CD4-positive, alpha-beta memory T cell (primary cell): ENCODE measurements around the gene ATP2A1. TPM values are rescaled to one million over a fixed set of nuclear protein-coding genes. Genes with fewer than 3 reads are reported as not detected.

Experiments used
- CTCF ChIA-PET: fragments of 350-600 bp; sonication (Branson Sonifier 250); formaldehyde crosslinking; loops from one replicate; lab custom pipeline; 2021; ENCODE audit warnings: inconsistent platforms; ENCODE audit not compliant: partially characterized antibody; lab: Charles Lee
- POLR2A ChIA-PET: fragments of 350-600 bp; sonication (Branson Sonifier 250); formaldehyde crosslinking; loops from one replicate; lab custom pipeline; 2021; ENCODE audit not compliant: partially characterized antibody; lab: Charles Lee
- DNase-seq, 5 donors: peaks; one replicate each; pipeline versions ENCODE4 v3.0.0 to v3.0.0-alpha.2; 2020 to 2022; ENCODE audit warnings: mixed read lengths in 1 of 5
- H3K27ac ChIP-seq: one replicate; pipeline ENCODE4 v1.7.0; 2013; ENCODE audit warnings: low read depth, low read length
- H3K27me3 ChIP-seq: 2 replicates; pipeline ENCODE4 v1.7.0; 2013; ENCODE audit warnings: mild to moderate bottlenecking, low read length, moderate library complexity; ENCODE audit not compliant: insufficient read depth
- H3K36me3 ChIP-seq: 2 replicates; pipeline ENCODE4 v1.7.0; 2013; ENCODE audit warnings: mild to moderate bottlenecking, low read length, moderate library complexity; ENCODE audit not compliant: insufficient read depth
- H3K4me1 ChIP-seq: 2 replicates; pipeline ENCODE4 v1.7.0; 2013; ENCODE audit warnings: mild to moderate bottlenecking, low read length, moderate library complexity; ENCODE audit not compliant: insufficient read depth
- H3K4me3 ChIP-seq, 2 donors: one replicate each; pipeline ENCODE4 v1.7.0; 2013; ENCODE audit warnings: low read length in 2 of 2, mild to moderate bottlenecking in 1 of 2
- H3K9me3 ChIP-seq, 2 donors: one replicate each; pipeline ENCODE4 v1.7.0; 2013; ENCODE audit warnings: low read length in 2 of 2, control low read depth in 1 of 2; ENCODE audit not compliant: control insufficient read depth in 1 of 2
- H3K27ac Mint-ChIP-seq, 7 donors: one replicate each; pipeline ENCODE4 v1.8.0; 2020 to 2021; ENCODE audit warnings: mixed read lengths in 7 of 7, mild to moderate bottlenecking in 6 of 7, inconsistent platforms in 3 of 7, moderate library complexity in 3 of 7
- H3K27me3 Mint-ChIP-seq, 2 donors: one replicate each; pipeline ENCODE4 v1.8.0; 2020 to 2021; ENCODE audit warnings: mixed read lengths in 2 of 2
- H3K36me3 Mint-ChIP-seq, 2 donors: one replicate each; pipeline ENCODE4 v1.8.0; 2020 to 2021; ENCODE audit warnings: mixed read lengths in 2 of 2, inconsistent platforms in 1 of 2, mild to moderate bottlenecking in 1 of 2
- H3K4me1 Mint-ChIP-seq, 4 donors: one replicate each; pipeline ENCODE4 v1.8.0; 2020 to 2021; ENCODE audit warnings: mixed read lengths in 4 of 4, mild to moderate bottlenecking in 1 of 4
- H3K4me3 Mint-ChIP-seq, 8 donors: one replicate each; pipeline ENCODE4 v1.8.0; 2020 to 2021; ENCODE audit warnings: mixed read lengths in 8 of 8, mild to moderate bottlenecking in 7 of 8, moderate library complexity in 6 of 8, inconsistent platforms in 3 of 8
- H3K9me3 Mint-ChIP-seq, 8 donors: one replicate each; pipeline ENCODE4 v1.8.0; 2020 to 2021; ENCODE audit warnings: mixed read lengths in 8 of 8, mild to moderate bottlenecking in 5 of 8, inconsistent platforms in 3 of 8, moderate library complexity in 1 of 8
- intact Hi-C: fragments of 100-400 bp; cut with micrococcal nuclease; formaldehyde crosslinking; loops from one replicate; pipeline ENCODE4 v1.15.1; 2023
- polyA plus RNA-seq, 2 donors: library from polyadenylated mRNA; unstranded; fragments of 300-500 nt; fragmentation: Illumina TruSeq; gene quantifications; one replicate each; pipeline ENCODE4 v1.2.3, GENCODE V29; 2021
- total RNA-seq, 2 experiments: library from RNA; stranded (reverse); gene quantifications; one replicate each; pipeline ENCODE4 v1.2.3, GENCODE V29; 2021

ATP2A1 gene
- total and polyA plus RNA-seq, 4 experiments from 2014 or later, result 0.67 to 0.94 TPM; not detected in 2

- no peaks in the 10 kb centered on the region for H3K9me3 ChIP-seq
- DNase-seq, result no peak
- Mint-ChIP-seq H3K27ac (no peak overlapping the region), H3K27me3 (no peaks in the 10 kb centered on the region), H3K9me3 (no peaks in the 10 kb centered on the region), H3K4me3 (no peak overlapping the region), H3K36me3 (peaks cover 0 to 3% of the 10 kb centered on the region in 2 donors), H3K4me1 (peaks cover 3 to 12% (median 5%) of the 10 kb centered on the region in 4 donors)
- POLR2A ChIA-PET, result interaction anchor here (2.3 kb wide), 1 partner anchor 12 kb away, joined by 10 read pairs; the partner anchor contains the start of gene TUFM
- no peaks in the 10 kb centered on the region for H3K27me3 ChIP-seq
- H3K4me3 ChIP-seq, result no peak overlapping the region
- no peaks in the 10 kb centered on the region for H3K36me3 ChIP-seq
- H3K4me1 ChIP-seq, result peaks cover 9% of the 10 kb centered on the region
- H3K27ac ChIP-seq, result no peak overlapping the region
- CTCF ChIA-PET, result interaction anchor here (1.0 to 2.6 kb wide), 2 partner anchors 11 to 22 kb away, joined by 3 to 13 read pairs; partner anchors contain the start of gene TUFM
- intact Hi-C loops, result no loop called here
These were observed 19.9 kb upstream of the ATP2A1 start for GRCh38 chr16:28858421-28858820.

GRCh38 chr16:28859326-28859725 lies 19.0 kb upstream of the ATP2A1 start:
- Mint-ChIP-seq H3K4me1 (peaks cover 5 to 16% (median 10%) of the 10 kb centered on the region in 4 donors), H3K27me3 (no peaks in the 10 kb centered on the region), H3K4me3 (no peak overlapping the region), H3K9me3 (no peaks in the 10 kb centered on the region), H3K27ac (no peak overlapping the region), H3K36me3 (peaks cover 0 to 5% of the 10 kb centered on the region in 2 donors)
- H3K9me3 ChIP-seq, result no peaks in the 10 kb centered on the region
- DNase-seq, result no peak
- peaks cover 14% of the 10 kb centered on the region for H3K4me1 ChIP-seq
- no peak overlapping the region for H3K27ac ChIP-seq
- H3K4me3 ChIP-seq, result no peak overlapping the region
- no peaks in the 10 kb centered on the region for H3K27me3 ChIP-seq
- CTCF ChIA-PET, result interaction anchor here (0.7 to 2.6 kb wide), 2 partner anchors 12 to 37 kb away, joined by 3 to 13 read pairs; partner anchors contain the start of gene TUFM
- POLR2A ChIA-PET, result interaction anchor here (1.2 to 2.3 kb wide), 2 partner anchors 13 to 65 kb away, joined by 3 to 10 read pairs; partner anchors contain the start of genes RABEP2 and TUFM
- intact Hi-C loops, result no loop called here
- H3K36me3 ChIP-seq, result no peaks in the 10 kb centered on the region

- peak overlapping the region; percentile 36 to 65 for H3K4me3 ChIP-seq
- DNase-seq, result peak in 3 of 5 donors; percentile 15 to 62 (median 28)
These were observed 14.1 kb upstream of the ATP2A1 start for GRCh38 chr16:28863929-28864793.

GRCh38 chr16:28865001-28865688 lies 13.1 kb upstream of the ATP2A1 start:
- H3K9me3 Mint-ChIP-seq, result peaks cover 0 to 2% (median 0%) of the 10 kb centered on the region in 8 donors
- peak overlapping the region; percentile 95 to 99 (median 98) for H3K4me3 Mint-ChIP-seq
- H3K4me3 ChIP-seq, result no peak overlapping the region
- peak overlapping the region; percentile 24 to 100 (median 97) for H3K27ac Mint-ChIP-seq
- H3K36me3 ChIP-seq, result peaks cover 24% of the 10 kb centered on the region
- POLR2A ChIA-PET, result interaction anchor here (1.7 to 4.8 kb wide), 7 partner anchors 9 to 59 kb away, joined by 5 to 149 read pairs (median 27); partner anchors contain the start of genes ATP2A1, ATXN2L, RABEP2 and TUFM
- peaks cover 16 to 35% (median 23%) of the 10 kb centered on the region in 4 donors for H3K4me1 Mint-ChIP-seq
- H3K27me3 ChIP-seq, result no peaks in the 10 kb centered on the region
- H3K4me1 ChIP-seq, result peaks cover 25% of the 10 kb centered on the region
- H3K36me3 Mint-ChIP-seq, result peaks cover 12 to 46% of the 10 kb centered on the region in 2 donors
- intact Hi-C loops, result loop anchor here (2.0 kb wide), 1 partner anchor 14 kb away; the partner anchor contains the start of gene ATP2A1
- H3K27ac ChIP-seq, result no peak overlapping the region
- H3K27me3 Mint-ChIP-seq, result no peaks in the 10 kb centered on the region
- CTCF ChIA-PET, result interaction anchor here (0.6 to 4.7 kb wide), 6 partner anchors 8 to 80 kb away, joined by 3 to 37 read pairs (median 6); partner anchors contain the start of gene TUFM
- no peaks in the 10 kb centered on the region for H3K9me3 ChIP-seq
- no peak for DNase-seq

More at GRCh38 chr16:28863929-28864793, 14.1 kb upstream of the ATP2A1 start:
- no peaks in the 10 kb centered on the region for H3K27me3 Mint-ChIP-seq
- peaks cover 25% of the 10 kb centered on the region for H3K4me1 ChIP-seq
- peak overlapping the region; percentile 95 to 100 (median 98) for H3K27ac Mint-ChIP-seq
- H3K4me1 Mint-ChIP-seq, result peaks cover 16 to 35% (median 22%) of the 10 kb centered on the region in 4 donors
- H3K9me3 Mint-ChIP-seq, result peaks cover 0 to 2% (median 0%) of the 10 kb centered on the region in 8 donors
- H3K36me3 ChIP-seq, result peaks cover 15% of the 10 kb centered on the region
- H3K4me3 Mint-ChIP-seq, result peak overlapping the region; percentile 95 to 99 (median 98)
- POLR2A ChIA-PET, result interaction anchor here (1.1 to 4.8 kb wide), 11 partner anchors 10 to 110 kb away, joined by 3 to 149 read pairs (median 7); partner anchors contain the start of genes ATP2A1, ATXN2L, RABEP2 and TUFM
- no peaks in the 10 kb centered on the region for H3K9me3 ChIP-seq
- H3K36me3 Mint-ChIP-seq, result peaks cover 5 to 36% of the 10 kb centered on the region in 2 donors
- peak overlapping the region; percentile 85 for H3K27ac ChIP-seq
- CTCF ChIA-PET, result interaction anchor here (0.6 to 4.7 kb wide), 8 partner anchors 9 to 81 kb away, joined by 3 to 37 read pairs (median 4); partner anchors contain the start of gene TUFM
- no peaks in the 10 kb centered on the region for H3K27me3 ChIP-seq
- intact Hi-C loops, result loop anchor here (1.0 to 2.0 kb wide), 2 partner anchors 15 to 18 kb away; partner anchors contain the start of genes ATP2A1 and TUFM

GRCh38 chr16:28865722-28866453 lies 12.4 kb upstream of the ATP2A1 start:
- H3K9me3 Mint-ChIP-seq, result peaks cover 0 to 2% (median 0%) of the 10 kb centered on the region in 8 donors
- peaks cover 15 to 52% of the 10 kb centered on the region in 2 donors for H3K36me3 Mint-ChIP-seq
- no peaks in the 10 kb centered on the region for H3K27me3 Mint-ChIP-seq
- Histone ChIP-seq H3K27me3 (no peaks in the 10 kb centered on the region), H3K4me1 (peaks cover 25% of the 10 kb centered on the region), H3K9me3 (no peaks in the 10 kb centered on the region), H3K4me3 (no peak overlapping the region), H3K36me3 (peaks cover 24% of the 10 kb centered on the region), H3K27ac (no peak overlapping the region)
- peak overlapping the region in 1 of 7 donors; percentile 95 for H3K27ac Mint-ChIP-seq
- no peak for DNase-seq
- peaks cover 16 to 35% (median 23%) of the 10 kb centered on the region in 4 donors for H3K4me1 Mint-ChIP-seq
- POLR2A ChIA-PET, result interaction anchor here (2.0 to 4.8 kb wide), 4 partner anchors 14 to 58 kb away, joined by 7 to 149 read pairs (median 45); partner anchors contain the start of genes ATP2A1, ATXN2L, RABEP2 and TUFM
- intact Hi-C loops, result loop anchor here (2.0 kb wide), 1 partner anchor 13 kb away; the partner anchor contains the start of gene ATP2A1
- H3K4me3 Mint-ChIP-seq, result peak overlapping the region in 1 of 8 donors; percentile 25
- CTCF ChIA-PET, result interaction anchor here (1.3 to 4.7 kb wide), 3 partner anchors 9 to 79 kb away, joined by 3 to 37 read pairs (median 15); partner anchors contain the start of gene TUFM

- H3K36me3 ChIP-seq, result peaks cover 24% of the 10 kb centered on the region
- POLR2A ChIA-PET, result interaction anchor here (4.8 kb wide), 1 partner anchor 13 kb away, joined by 34 read pairs; the partner anchor contains the start of gene ATP2A1
- H3K4me1 Mint-ChIP-seq, result peaks cover 16 to 35% (median 23%) of the 10 kb centered on the region in 4 donors
These were observed 11.9 kb upstream of the ATP2A1 start for GRCh38 chr16:28866454-28866804.

More at GRCh38 chr16:28866454-28866804, 11.9 kb upstream of the ATP2A1 start:
- Mint-ChIP-seq H3K4me3 (no peak overlapping the region), H3K27me3 (no peaks in the 10 kb centered on the region), H3K9me3 (peaks cover 0 to 2% (median 0%) of the 10 kb centered on the region in 8 donors), H3K36me3 (peaks cover 15 to 54% of the 10 kb centered on the region in 2 donors), H3K27ac (no peak overlapping the region)
- no peak for DNase-seq
- H3K27ac ChIP-seq, result no peak overlapping the region
- H3K27me3 ChIP-seq, result no peaks in the 10 kb centered on the region
- intact Hi-C loops, result no loop called here
- no peak overlapping the region for H3K4me3 ChIP-seq
- CTCF ChIA-PET, result no interaction called here
- peaks cover 25% of the 10 kb centered on the region for H3K4me1 ChIP-seq
- no peaks in the 10 kb centered on the region for H3K9me3 ChIP-seq
